Neural cell (in vitro differentiated cells): ENCODE results near the gene HLA-DQB1. TPM values are rescaled to one million over a fixed set of nuclear protein-coding genes. Genes with fewer than 3 reads are reported as not detected.

Experiments
- H2AFZ ChIP-seq: fragments of 200-600, 300-800 bp; sonication (generic), shearing (Covaris generic); 2 replicates; pipeline ENCODE4 v1.6.0; 2014; ENCODE audit warnings: low read depth, mild to moderate bottlenecking, antibody characterized with exemption, low read length, moderate library complexity
- H3F3A ChIP-seq: fragments of 200-600 bp; shearing (Covaris generic); 2 replicates; pipeline ENCODE4 v1.6.1; 2016; ENCODE audit warnings: mild to moderate bottlenecking, moderate library complexity, mixed read lengths, antibody characterized with exemption, low read length; ENCODE audit not compliant: insufficient read depth, poor library complexity, severe bottlenecking
- H3K27ac ChIP-seq: fragments of 200-600, 300-800 bp; sonication (generic), shearing (Covaris generic); 2 replicates; pipeline ENCODE4 v1.5.1; 2014; ENCODE audit warnings: mild to moderate bottlenecking, low read length, moderate library complexity
- H3K27me3 ChIP-seq: fragments of 300-800, 200-600 bp; sonication (generic), shearing (Covaris generic); 2 replicates; pipeline ENCODE4 v1.6.0; 2014; ENCODE audit warnings: mild to moderate bottlenecking, low read depth, low read length, moderate library complexity; ENCODE audit not compliant: insufficient read depth
- H3K36me3 ChIP-seq: fragments of 300-800, 200-600 bp; sonication (generic), shearing (Covaris generic); 2 replicates; pipeline ENCODE4 v1.5.1; 2014; ENCODE audit warnings: mild to moderate bottlenecking, antibody characterized with exemption, low read length, moderate library complexity; ENCODE audit not compliant: insufficient read depth
- H3K4me2 ChIP-seq: fragments of 300-800, 200-600 bp; sonication (generic), shearing (Covaris generic); 2 replicates; pipeline ENCODE4 v1.6.0; 2014; ENCODE audit warnings: mild to moderate bottlenecking, low read length
- H3K4me3 ChIP-seq: fragments of 300-800, 200-600 bp; sonication (generic), shearing (Covaris generic); 2 replicates; pipeline ENCODE4 v1.5.1; 2014; ENCODE audit warnings: mild to moderate bottlenecking, low read length, moderate library complexity
- H3K79me2 ChIP-seq: fragments of 200-600 bp; shearing (Covaris generic); replicated peaks from 2 replicates; pipeline ENCODE4 v1.6.0; 2014; ENCODE audit warnings: mild to moderate bottlenecking, low read length, moderate library complexity; ENCODE audit not compliant: insufficient read depth
- H3K9ac ChIP-seq: fragments of 300-800, 200-600 bp; sonication (generic), shearing (Covaris generic); 2 replicates; pipeline ENCODE4 v1.6.1; 2016; ENCODE audit warnings: mild to moderate bottlenecking, low read length, mixed read lengths
- H3K9me2 ChIP-seq: fragments of 200-600 bp; shearing (Covaris generic); 2 replicates; pipeline ENCODE4 v1.6.1; 2016; ENCODE audit warnings: mild to moderate bottlenecking, low read length, mixed read lengths; ENCODE audit not compliant: insufficient read depth
- H3K9me3 ChIP-seq: fragments of 200-600, 300-800 bp; sonication (generic), shearing (Covaris generic); 2 replicates; pipeline ENCODE4 v1.6.1; 2016; ENCODE audit warnings: mild to moderate bottlenecking, mixed run types, low read length, moderate library complexity, mixed read lengths
- H4K20me1 ChIP-seq: fragments of 200-600 bp; shearing (Covaris generic); 2 replicates; pipeline ENCODE4 v1.6.1; 2016; ENCODE audit warnings: mild to moderate bottlenecking, mixed run types; ENCODE audit not compliant: insufficient read depth
- EP300 ChIP-seq: fragments of 450-650 bp; conservative IDR thresholded peaks from 2 replicates; pipeline ENCODE4 v1.6.1; 2014; ENCODE audit warnings: antibody characterized with exemption, mild to moderate bottlenecking, moderate library complexity; ENCODE audit not compliant: poor library complexity, severe bottlenecking
- EZH2 ChIP-seq: fragments of 200-600, 300-800 bp; shearing (Covaris generic), sonication (generic); IDR thresholded peaks from 2 replicates; pipeline ENCODE4 v1.6.1; 2014; ENCODE audit warnings: antibody characterized with exemption, low read length, borderline replicate concordance, mild to moderate bottlenecking; ENCODE audit not compliant: insufficient read depth, poor library complexity, severe bottlenecking
- MXI1 ChIP-seq: fragments of 450-650 bp; conservative IDR thresholded peaks from 2 replicates; pipeline ENCODE4 v1.6.1; 2014; ENCODE audit warnings: antibody characterized with exemption, mild to moderate bottlenecking; ENCODE audit not compliant: poor library complexity, severe bottlenecking
- POLR2AphosphoS5 ChIP-seq: IDR thresholded peaks from 2 replicates; pipeline ENCODE4 v1.6.1; 2012
- RAD21 ChIP-seq: fragments of 450-650 bp; conservative IDR thresholded peaks from 2 replicates; pipeline ENCODE4 v1.6.1; 2014; ENCODE audit warnings: antibody characterized with exemption, mild to moderate bottlenecking, moderate library complexity
- SMC3 ChIP-seq: fragments of 450-650 bp; conservative IDR thresholded peaks from 2 replicates; pipeline ENCODE4 v1.6.1; 2014; ENCODE audit warnings: antibody characterized with exemption, mild to moderate bottlenecking, moderate library complexity; ENCODE audit not compliant: poor library complexity
- TAF1 ChIP-seq: IDR thresholded peaks from 2 replicates; pipeline ENCODE4 v1.6.1; 2012; ENCODE audit warnings: low read depth
- polyA plus RNA-seq: library from polyadenylated mRNA; depleted of rRNA; stranded (reverse); fragments of >200 nt; gene quantifications from 2 replicates; pipeline ENCODE4 v1.2.3, GENCODE V29; 2014
- TF ChIP-seq, protein P1 (sequence below): IDR thresholded peaks from 2 replicates; pipeline ENCODE4 v1.6.1; 2012; ENCODE audit warnings: borderline replicate concordance
- TF ChIP-seq, protein P2 (sequence below): fragments of 450-650 bp; IDR thresholded peaks from 2 replicates; pipeline ENCODE4 v1.5.1; 2014; ENCODE audit warnings: antibody characterized with exemption, mild to moderate bottlenecking, moderate library complexity; ENCODE audit not compliant: poor library complexity, severe bottlenecking

The HLA-DQB1 gene
- polyA plus RNA-seq, 1 donor from 2014 or later: not detected

DNA sequence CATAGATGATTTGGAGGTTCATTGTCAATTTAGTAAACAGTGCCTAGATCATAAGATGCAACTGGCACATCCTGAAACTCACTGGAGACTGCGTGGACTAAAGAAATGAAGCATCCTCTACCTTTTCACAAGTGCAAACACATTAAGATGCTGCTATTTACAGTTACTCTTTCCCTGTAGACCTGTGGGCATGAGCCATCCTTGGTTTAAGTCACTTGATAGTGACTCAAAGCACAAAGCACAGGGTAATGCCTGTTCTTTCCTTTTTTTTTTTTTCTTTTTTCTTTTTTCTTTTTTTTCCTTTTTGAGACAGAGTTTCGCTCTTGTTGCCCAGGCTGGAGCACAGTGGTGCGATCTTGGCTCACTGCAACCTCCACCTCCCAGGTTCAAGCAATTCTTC is 39.2 kb downstream of the HLA-DQB1 start:
- H3F3A ChIP-seq: no peaks in the 10 kb centered on the region
- H3K27ac ChIP-seq: no peak overlapping the region
- H3K9me3 ChIP-seq: no peaks in the 10 kb centered on the region
- H4K20me1 ChIP-seq: no peaks in the 10 kb centered on the region
- H2AFZ ChIP-seq: no peak overlapping the region
- no peak overlapping the region for H3K4me2 ChIP-seq
- TF ChIP-seq SMC3: no peak
- no peak for TF ChIP-seq MXI1
- TF ChIP-seq EZH2: no peak
- TF ChIP-seq EP300: no peak
- TF ChIP-seq RAD21: no peak
- TF ChIP-seq TAF1: no peak
- no peak for TF ChIP-seq POLR2AphosphoS5
- TF ChIP-seq, protein P1, sequence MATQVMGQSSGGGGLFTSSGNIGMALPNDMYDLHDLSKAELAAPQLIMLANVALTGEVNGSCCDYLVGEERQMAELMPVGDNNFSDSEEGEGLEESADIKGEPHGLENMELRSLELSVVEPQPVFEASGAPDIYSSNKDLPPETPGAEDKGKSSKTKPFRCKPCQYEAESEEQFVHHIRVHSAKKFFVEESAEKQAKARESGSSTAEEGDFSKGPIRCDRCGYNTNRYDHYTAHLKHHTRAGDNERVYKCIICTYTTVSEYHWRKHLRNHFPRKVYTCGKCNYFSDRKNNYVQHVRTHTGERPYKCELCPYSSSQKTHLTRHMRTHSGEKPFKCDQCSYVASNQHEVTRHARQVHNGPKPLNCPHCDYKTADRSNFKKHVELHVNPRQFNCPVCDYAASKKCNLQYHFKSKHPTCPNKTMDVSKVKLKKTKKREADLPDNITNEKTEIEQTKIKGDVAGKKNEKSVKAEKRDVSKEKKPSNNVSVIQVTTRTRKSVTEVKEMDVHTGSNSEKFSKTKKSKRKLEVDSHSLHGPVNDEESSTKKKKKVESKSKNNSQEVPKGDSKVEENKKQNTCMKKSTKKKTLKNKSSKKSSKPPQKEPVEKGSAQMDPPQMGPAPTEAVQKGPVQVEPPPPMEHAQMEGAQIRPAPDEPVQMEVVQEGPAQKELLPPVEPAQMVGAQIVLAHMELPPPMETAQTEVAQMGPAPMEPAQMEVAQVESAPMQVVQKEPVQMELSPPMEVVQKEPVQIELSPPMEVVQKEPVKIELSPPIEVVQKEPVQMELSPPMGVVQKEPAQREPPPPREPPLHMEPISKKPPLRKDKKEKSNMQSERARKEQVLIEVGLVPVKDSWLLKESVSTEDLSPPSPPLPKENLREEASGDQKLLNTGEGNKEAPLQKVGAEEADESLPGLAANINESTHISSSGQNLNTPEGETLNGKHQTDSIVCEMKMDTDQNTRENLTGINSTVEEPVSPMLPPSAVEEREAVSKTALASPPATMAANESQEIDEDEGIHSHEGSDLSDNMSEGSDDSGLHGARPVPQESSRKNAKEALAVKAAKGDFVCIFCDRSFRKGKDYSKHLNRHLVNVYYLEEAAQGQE: no peak
- TF ChIP-seq, protein P2, sequence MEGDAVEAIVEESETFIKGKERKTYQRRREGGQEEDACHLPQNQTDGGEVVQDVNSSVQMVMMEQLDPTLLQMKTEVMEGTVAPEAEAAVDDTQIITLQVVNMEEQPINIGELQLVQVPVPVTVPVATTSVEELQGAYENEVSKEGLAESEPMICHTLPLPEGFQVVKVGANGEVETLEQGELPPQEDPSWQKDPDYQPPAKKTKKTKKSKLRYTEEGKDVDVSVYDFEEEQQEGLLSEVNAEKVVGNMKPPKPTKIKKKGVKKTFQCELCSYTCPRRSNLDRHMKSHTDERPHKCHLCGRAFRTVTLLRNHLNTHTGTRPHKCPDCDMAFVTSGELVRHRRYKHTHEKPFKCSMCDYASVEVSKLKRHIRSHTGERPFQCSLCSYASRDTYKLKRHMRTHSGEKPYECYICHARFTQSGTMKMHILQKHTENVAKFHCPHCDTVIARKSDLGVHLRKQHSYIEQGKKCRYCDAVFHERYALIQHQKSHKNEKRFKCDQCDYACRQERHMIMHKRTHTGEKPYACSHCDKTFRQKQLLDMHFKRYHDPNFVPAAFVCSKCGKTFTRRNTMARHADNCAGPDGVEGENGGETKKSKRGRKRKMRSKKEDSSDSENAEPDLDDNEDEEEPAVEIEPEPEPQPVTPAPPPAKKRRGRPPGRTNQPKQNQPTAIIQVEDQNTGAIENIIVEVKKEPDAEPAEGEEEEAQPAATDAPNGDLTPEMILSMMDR: no peak
- H3K79me2 ChIP-seq: no peaks in the 10 kb centered on the region
- H3K36me3 ChIP-seq: no peaks in the 10 kb centered on the region
- no peak overlapping the region for H3K4me3 ChIP-seq
- H3K27me3 ChIP-seq: no peaks in the 10 kb centered on the region
- no peaks in the 10 kb centered on the region for H3K9me2 ChIP-seq
- no peak overlapping the region for H3K9ac ChIP-seq

DNA sequence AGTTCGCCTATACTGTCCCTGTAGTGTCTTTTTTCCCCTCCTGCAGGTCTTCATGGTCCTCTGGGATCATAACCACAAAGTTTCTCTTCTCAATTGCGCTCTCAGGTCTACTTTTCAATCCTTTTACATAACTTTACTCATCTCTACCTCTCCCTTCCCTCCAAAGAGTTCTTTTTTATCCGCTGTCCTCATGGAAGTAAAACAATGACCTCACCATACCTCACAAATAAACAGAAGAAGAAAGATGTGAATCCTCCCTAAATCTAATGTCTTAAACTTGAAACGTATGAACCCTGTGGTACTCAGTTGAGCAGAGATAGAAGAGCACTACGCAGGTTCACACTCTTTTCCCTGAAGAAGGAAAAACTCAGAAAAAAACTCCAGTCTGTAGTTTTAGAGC is 41.3 kb downstream of the HLA-DQB1 start:
- Histone ChIP-seq H3K36me3 (no peaks in the 10 kb centered on the region), H3K27ac (no peak overlapping the region), H3F3A (no peaks in the 10 kb centered on the region), H3K9ac (no peak overlapping the region), H3K4me2 (no peak overlapping the region), H3K9me3 (no peaks in the 10 kb centered on the region), H4K20me1 (no peaks in the 10 kb centered on the region), H3K79me2 (no peaks in the 10 kb centered on the region), H3K9me2 (no peaks in the 10 kb centered on the region), H3K4me3 (no peak overlapping the region), H3K27me3 (no peaks in the 10 kb centered on the region), H2AFZ (no peak overlapping the region)
- TF ChIP-seq SMC3: no peak
- TF ChIP-seq EZH2: no peak
- no peak for TF ChIP-seq RAD21
- no peak for TF ChIP-seq EP300
